WTC11 (cell line): ENCODE data around the gene EPN3.

ENCODE experiments used
- AR ChIP-seq: fragments of 250-450 bp; sonication (Bioruptor Pico); IDR thresholded peaks from 2 replicates; pipeline ENCODE4 v1.9.0; 2021; ENCODE audit warnings: mild to moderate bottlenecking
- ELF4 ChIP-seq: sonication (generic); formaldehyde crosslinking; IDR thresholded peaks from 2 replicates; pipeline ENCODE4 v1.8.1; 2022; ENCODE audit warnings: low read depth, mild to moderate bottlenecking, moderate library complexity, missing genetic modification reagents
- NFE2L1 ChIP-seq: sonication (generic); formaldehyde crosslinking; IDR thresholded peaks from 2 replicates; pipeline ENCODE4 v1.8.1; 2023; ENCODE audit warnings: missing genetic modification reagents
- RORB ChIP-seq: fragments of 250-450 bp; sonication (Bioruptor Pico); IDR thresholded peaks from 2 replicates; pipeline ENCODE4 v1.9.0; 2021; ENCODE audit warnings: mild to moderate bottlenecking
- SOX15 ChIP-seq: fragments of 250-450 bp; sonication (Bioruptor Pico); IDR thresholded peaks from 2 replicates; pipeline ENCODE4 v1.9.0; 2021; ENCODE audit warnings: mild to moderate bottlenecking
- TF ChIP-seq, protein P1 (sequence below): sonication (generic); formaldehyde crosslinking; IDR thresholded peaks from 2 replicates; pipeline ENCODE4 v1.8.1; 2022; ENCODE audit warnings: missing genetic modification reagents, borderline replicate concordance
- TF ChIP-seq, protein P2 (sequence below): fragments of 200-600 bp; IDR thresholded peaks from 2 replicates; pipeline ENCODE4 v1.8.0; 2022; ENCODE audit warnings: antibody characterized with exemption
- TF ChIP-seq, protein P3 (sequence below): sonication (generic); formaldehyde crosslinking; IDR thresholded peaks from 2 replicates; pipeline ENCODE4 v1.8.0; 2022; ENCODE audit warnings: mild to moderate bottlenecking, missing genetic modification reagents

DNA sequence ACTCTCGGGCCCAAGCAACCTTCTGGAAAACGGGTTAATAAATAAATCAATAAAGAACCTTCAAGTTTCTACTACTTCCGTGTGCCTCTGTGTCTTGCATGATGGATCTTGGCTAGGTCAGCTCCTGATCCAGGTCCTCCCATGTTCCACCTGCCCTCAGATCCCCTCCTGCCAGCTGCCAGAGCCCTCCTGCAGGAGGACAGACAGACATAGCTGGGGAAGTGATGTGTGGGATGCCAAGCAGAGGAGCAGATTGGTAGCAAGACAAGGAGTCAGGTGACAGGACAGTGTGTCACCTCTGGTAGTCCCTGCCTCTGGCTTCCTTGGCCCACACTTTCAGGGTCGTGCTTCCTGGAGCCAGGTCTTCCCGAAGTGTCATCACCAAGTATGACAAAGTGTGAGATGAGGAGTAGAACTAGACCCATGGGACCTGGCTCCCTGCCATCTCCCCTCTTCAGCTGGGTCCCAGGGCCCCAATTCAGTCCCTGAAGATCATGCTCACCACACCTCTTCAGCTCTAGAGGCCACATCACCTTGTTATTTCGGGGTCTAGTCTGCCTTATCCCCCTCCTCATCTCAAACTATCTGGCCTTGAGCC is 1.0 kb upstream of the EPN3 start:
- TF ChIP-seq, protein P1, sequence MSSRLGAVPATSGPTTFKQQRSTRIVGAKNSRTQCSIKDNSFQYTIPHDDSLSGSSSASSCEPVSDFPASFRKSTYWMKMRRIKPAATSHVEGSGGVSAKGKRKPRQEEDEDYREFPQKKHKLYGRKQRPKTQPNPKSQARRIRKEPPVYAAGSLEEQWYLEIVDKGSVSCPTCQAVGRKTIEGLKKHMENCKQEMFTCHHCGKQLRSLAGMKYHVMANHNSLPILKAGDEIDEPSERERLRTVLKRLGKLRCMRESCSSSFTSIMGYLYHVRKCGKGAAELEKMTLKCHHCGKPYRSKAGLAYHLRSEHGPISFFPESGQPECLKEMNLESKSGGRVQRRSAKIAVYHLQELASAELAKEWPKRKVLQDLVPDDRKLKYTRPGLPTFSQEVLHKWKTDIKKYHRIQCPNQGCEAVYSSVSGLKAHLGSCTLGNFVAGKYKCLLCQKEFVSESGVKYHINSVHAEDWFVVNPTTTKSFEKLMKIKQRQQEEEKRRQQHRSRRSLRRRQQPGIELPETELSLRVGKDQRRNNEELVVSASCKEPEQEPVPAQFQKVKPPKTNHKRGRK (CRISPR knock-in tag): no peak
- TF ChIP-seq, protein P2, sequence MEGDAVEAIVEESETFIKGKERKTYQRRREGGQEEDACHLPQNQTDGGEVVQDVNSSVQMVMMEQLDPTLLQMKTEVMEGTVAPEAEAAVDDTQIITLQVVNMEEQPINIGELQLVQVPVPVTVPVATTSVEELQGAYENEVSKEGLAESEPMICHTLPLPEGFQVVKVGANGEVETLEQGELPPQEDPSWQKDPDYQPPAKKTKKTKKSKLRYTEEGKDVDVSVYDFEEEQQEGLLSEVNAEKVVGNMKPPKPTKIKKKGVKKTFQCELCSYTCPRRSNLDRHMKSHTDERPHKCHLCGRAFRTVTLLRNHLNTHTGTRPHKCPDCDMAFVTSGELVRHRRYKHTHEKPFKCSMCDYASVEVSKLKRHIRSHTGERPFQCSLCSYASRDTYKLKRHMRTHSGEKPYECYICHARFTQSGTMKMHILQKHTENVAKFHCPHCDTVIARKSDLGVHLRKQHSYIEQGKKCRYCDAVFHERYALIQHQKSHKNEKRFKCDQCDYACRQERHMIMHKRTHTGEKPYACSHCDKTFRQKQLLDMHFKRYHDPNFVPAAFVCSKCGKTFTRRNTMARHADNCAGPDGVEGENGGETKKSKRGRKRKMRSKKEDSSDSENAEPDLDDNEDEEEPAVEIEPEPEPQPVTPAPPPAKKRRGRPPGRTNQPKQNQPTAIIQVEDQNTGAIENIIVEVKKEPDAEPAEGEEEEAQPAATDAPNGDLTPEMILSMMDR: no peak
- TF ChIP-seq AR: no peak
- no peak for TF ChIP-seq NFE2L1 (CRISPR knock-in tag)
- TF ChIP-seq, protein P3, sequence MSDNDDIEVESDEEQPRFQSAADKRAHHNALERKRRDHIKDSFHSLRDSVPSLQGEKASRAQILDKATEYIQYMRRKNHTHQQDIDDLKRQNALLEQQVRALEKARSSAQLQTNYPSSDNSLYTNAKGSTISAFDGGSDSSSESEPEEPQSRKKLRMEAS (CRISPR knock-in tag): no peak
- no peak for TF ChIP-seq SOX15 (CRISPR knock-in tag)
- no peak for TF ChIP-seq ELF4 (CRISPR knock-in tag)
- TF ChIP-seq RORB (CRISPR knock-in tag): no peak
